Measurements from ENCODE around the gene DDO. TPM values are rescaled to one million over a fixed set of nuclear protein-coding genes. Genes with fewer than 3 reads are reported as not detected.

The DDO gene
- total RNA-seq, 1 donor from 2014 or later, result not detected

GRCh38 chr6:110434961-110435602 is 19.7 kb upstream of the DDO start:
- Mint-ChIP-seq H3K36me3 (ENCODE audit: low read depth) (no peaks in the 10 kb centered on the region), H3K9me3 (no peaks in the 10 kb centered on the region), H3K27me3 (peaks cover 8% of the 10 kb centered on the region)

GRCh38 chr6:110432285-110432900 is 17.0 kb upstream of the DDO start:
- no peak for DNase-seq
- Mint-ChIP-seq H3K4me1 (no peaks in the 10 kb centered on the region), H3K27me3 (no peaks in the 10 kb centered on the region), H3K4me3 (no peak overlapping the region), H3K27ac (no peak overlapping the region), H3K36me3 (ENCODE audit: low read depth) (no peaks in the 10 kb centered on the region), H3K9me3 (no peaks in the 10 kb centered on the region)
- intact Hi-C loops (cut with micrococcal nuclease), result no loop called here

More at GRCh38 chr6:110434961-110435602, 19.7 kb upstream of the DDO start:
- H3K4me1 Mint-ChIP-seq, result no peaks in the 10 kb centered on the region
- no peak overlapping the region for H3K4me3 Mint-ChIP-seq
- intact Hi-C loops (cut with micrococcal nuclease), result no loop called here
- H3K27ac Mint-ChIP-seq, result no peak overlapping the region
- DNase-seq, result no peak

GRCh38 chr6:110430741-110431140 is 15.4 kb upstream of the DDO start:
- intact Hi-C loops (cut with micrococcal nuclease), result no loop called here
- H3K27ac Mint-ChIP-seq, result no peak overlapping the region
- H3K27me3 Mint-ChIP-seq, result peaks cover 2% of the 10 kb centered on the region
- H3K4me1 Mint-ChIP-seq, result no peaks in the 10 kb centered on the region
- no peaks in the 10 kb centered on the region for H3K9me3 Mint-ChIP-seq
- no peak for DNase-seq
- no peak overlapping the region for H3K4me3 Mint-ChIP-seq
- H3K36me3 Mint-ChIP-seq (ENCODE audit: low read depth), result no peaks in the 10 kb centered on the region

DNA sequence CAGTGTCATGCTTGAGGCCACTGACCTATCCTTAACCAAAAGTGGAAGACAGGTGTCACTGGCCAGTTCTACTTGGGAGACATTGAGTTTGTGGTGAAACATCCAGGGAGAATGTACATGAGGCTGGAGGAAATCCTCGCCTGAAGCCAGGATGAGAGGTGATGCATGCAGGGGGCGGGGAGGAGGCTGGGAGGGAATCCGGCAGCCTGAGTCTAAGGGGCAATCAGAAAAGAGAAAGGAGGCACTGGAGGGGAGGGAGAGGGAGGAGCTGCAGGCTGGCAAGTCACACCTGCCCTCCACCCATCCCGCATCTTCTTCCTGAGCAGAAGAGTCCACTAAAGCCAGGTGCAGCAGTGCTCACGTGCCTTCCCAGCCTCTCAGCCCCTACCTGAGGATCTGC is 14.9 kb upstream of the DDO start:
- H3K36me3 Mint-ChIP-seq (ENCODE audit: low read depth), result no peaks in the 10 kb centered on the region
- no peak for DNase-seq
- no peak overlapping the region for H3K27ac Mint-ChIP-seq
- H3K27me3 Mint-ChIP-seq, result peaks cover 2% of the 10 kb centered on the region
- H3K4me3 Mint-ChIP-seq, result no peak overlapping the region
- no peaks in the 10 kb centered on the region for H3K4me1 Mint-ChIP-seq
- intact Hi-C loops (cut with micrococcal nuclease), result no loop called here
- H3K9me3 Mint-ChIP-seq, result no peaks in the 10 kb centered on the region

DNA sequence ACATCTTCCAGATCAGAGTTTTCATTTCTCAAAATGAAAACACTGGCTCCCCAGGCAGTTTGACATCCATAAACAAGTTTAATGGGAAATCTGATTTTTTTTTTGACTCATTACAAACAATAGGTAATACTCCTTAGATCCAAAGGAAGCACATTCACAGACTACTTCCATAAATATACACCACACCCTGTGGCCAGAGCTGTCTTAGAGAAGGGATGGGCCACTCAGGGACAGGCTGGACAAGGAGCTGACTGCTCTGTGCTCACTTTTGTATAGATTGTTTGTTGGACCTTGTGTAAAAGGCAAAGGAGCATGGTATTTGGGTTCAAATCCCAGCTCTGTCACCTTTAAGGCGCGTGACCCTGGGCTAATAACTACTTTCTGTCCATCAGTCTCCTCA is 12.8 kb upstream of the DDO start:
- no peak overlapping the region for H3K4me3 Mint-ChIP-seq

DNA sequence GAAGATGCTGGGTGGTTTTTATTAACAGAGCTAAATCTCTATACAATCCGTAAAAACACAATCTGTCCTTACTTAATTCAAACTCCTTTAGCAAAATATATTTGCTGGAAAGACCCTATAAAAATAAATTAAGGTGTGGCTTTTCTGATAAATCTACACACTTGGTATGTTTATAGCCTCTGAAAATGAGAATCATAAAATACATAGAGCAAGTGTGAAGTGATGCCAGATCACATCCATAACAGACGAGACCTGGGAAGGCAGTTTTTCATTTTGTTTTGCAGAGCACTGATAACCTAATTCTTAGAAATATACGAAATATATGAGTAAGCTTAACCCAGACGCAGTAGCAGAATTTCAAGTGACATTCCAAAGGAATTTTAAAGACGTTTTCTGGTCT is 10.4 kb upstream of the DDO start:
- DNase-seq, result no peak
- intact Hi-C loops (cut with micrococcal nuclease), result no loop called here
- Mint-ChIP-seq H3K4me1 (no peaks in the 10 kb centered on the region), H3K27me3 (peaks cover 15% of the 10 kb centered on the region), H3K36me3 (ENCODE audit: low read depth) (no peaks in the 10 kb centered on the region), H3K4me3 (no peak overlapping the region), H3K27ac (no peak overlapping the region), H3K9me3 (peaks cover 4% of the 10 kb centered on the region)

More for the DNA sequence above, 12.8 kb upstream of the DDO start:
- no peak for DNase-seq
- Mint-ChIP-seq H3K4me1 (no peaks in the 10 kb centered on the region), H3K27ac (no peak overlapping the region), H3K9me3 (no peaks in the 10 kb centered on the region), H3K27me3 (peaks cover 8% of the 10 kb centered on the region), H3K36me3 (ENCODE audit: low read depth) (no peaks in the 10 kb centered on the region)
- intact Hi-C loops (cut with micrococcal nuclease), result no loop called here

GRCh38 chr6:110422444-110422822 is 7.1 kb upstream of the DDO start:
- H3K27me3 Mint-ChIP-seq, result peaks cover 17% of the 10 kb centered on the region
- intact Hi-C loops (cut with micrococcal nuclease), result no loop called here
- H3K27ac Mint-ChIP-seq, result no peak overlapping the region
- no peak for DNase-seq
- H3K4me3 Mint-ChIP-seq, result no peak overlapping the region
- no peaks in the 10 kb centered on the region for H3K36me3 Mint-ChIP-seq (ENCODE audit: low read depth)
- H3K4me1 Mint-ChIP-seq, result no peaks in the 10 kb centered on the region
- H3K9me3 Mint-ChIP-seq, result peaks cover 7% of the 10 kb centered on the region

DNA sequence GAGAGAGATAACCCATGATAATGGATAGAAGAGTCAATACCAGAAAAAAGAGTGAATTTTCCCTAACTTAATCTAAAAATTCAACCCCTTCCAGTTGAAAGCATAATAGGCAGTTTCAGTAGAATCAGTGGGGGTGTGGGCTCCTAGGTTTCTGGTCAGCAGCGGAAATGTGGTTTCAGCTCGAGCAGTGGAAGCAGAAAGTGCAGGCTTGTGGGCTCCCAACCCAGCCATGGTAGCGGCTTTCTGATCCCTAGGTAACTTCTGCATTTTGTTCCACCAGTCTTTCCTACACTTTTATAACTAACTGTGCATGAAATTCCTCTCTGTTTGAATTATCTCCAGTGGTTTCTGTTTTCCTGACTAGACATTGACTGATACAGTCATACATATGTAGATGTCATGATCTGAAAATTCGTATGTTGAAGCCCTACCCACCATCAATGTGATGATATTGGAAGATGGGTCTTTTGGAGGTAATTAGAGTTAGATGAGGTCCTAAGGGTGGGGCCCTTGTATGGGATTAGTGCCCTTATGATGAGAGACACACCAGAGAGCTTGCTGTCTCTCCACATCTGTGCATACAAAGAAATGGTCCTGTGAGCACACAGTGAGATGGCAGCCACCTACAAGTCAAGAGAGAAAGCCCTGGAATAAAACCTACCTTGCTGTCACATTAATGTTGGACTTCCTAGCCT is 6.5 kb upstream of the DDO start:
- Mint-ChIP-seq H3K27me3 (peaks cover 17% of the 10 kb centered on the region), H3K4me3 (no peak overlapping the region), H3K9me3 (peaks cover 7% of the 10 kb centered on the region), H3K4me1 (no peaks in the 10 kb centered on the region), H3K36me3 (ENCODE audit: low read depth) (no peaks in the 10 kb centered on the region), H3K27ac (no peak overlapping the region)
- intact Hi-C loops (cut with micrococcal nuclease), result no loop called here
- no peak for DNase-seq

GRCh38 chr6:110419028-110419739 is 3.8 kb upstream of the DDO start:
- Mint-ChIP-seq H3K9me3 (peaks cover 7% of the 10 kb centered on the region), H3K27me3 (peaks cover 12% of the 10 kb centered on the region), H3K4me1 (peaks cover 6% of the 10 kb centered on the region), H3K27ac (no peak overlapping the region), H3K36me3 (ENCODE audit: low read depth) (no peaks in the 10 kb centered on the region), H3K4me3 (no peak overlapping the region)
- intact Hi-C loops (cut with micrococcal nuclease), result no loop called here
- DNase-seq, result no peak

DNA sequence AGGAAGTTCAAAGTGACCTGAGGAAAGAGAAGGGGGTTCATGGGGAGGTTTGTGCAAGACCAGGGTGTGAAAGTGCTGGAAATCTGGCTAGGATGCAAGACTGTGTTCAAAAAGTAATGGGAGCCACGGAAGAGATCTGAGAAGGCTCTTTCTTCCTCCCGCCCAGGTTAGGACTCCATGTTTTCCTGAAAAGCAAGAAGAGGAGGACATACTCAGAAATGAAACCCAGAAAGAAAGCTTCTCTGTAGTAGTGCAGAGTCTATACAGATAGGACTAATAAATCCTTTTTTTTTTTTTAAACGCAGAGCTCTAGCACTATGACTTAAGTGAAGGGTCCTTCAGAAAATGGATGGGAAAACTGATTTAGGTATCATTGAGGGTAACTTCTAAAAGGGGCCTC is 3.2 kb upstream of the DDO start:
- no peak overlapping the region for H3K4me3 Mint-ChIP-seq

GRCh38 chr6:110414669-110415068 is 706 bp downstream of the DDO start:
- H3K4me3 Mint-ChIP-seq, result no peak overlapping the region
- no peaks in the 10 kb centered on the region for H3K9me3 Mint-ChIP-seq
- no peak for DNase-seq
- H3K36me3 Mint-ChIP-seq (ENCODE audit: low read depth), result no peaks in the 10 kb centered on the region
- H3K4me1 Mint-ChIP-seq, result peaks cover 6% of the 10 kb centered on the region
- intact Hi-C loops (cut with micrococcal nuclease), result no loop called here
- peaks cover 2% of the 10 kb centered on the region for H3K27me3 Mint-ChIP-seq
- no peak overlapping the region for H3K27ac Mint-ChIP-seq

More for the DNA sequence above, 3.2 kb upstream of the DDO start:
- peaks cover 6% of the 10 kb centered on the region for H3K4me1 Mint-ChIP-seq
- DNase-seq, result no peak
- peaks cover 9% of the 10 kb centered on the region for H3K27me3 Mint-ChIP-seq
- peaks cover 7% of the 10 kb centered on the region for H3K9me3 Mint-ChIP-seq
- intact Hi-C loops (cut with micrococcal nuclease), result no loop called here
- H3K36me3 Mint-ChIP-seq (ENCODE audit: low read depth), result no peaks in the 10 kb centered on the region
- H3K27ac Mint-ChIP-seq, result no peak overlapping the region

DNA sequence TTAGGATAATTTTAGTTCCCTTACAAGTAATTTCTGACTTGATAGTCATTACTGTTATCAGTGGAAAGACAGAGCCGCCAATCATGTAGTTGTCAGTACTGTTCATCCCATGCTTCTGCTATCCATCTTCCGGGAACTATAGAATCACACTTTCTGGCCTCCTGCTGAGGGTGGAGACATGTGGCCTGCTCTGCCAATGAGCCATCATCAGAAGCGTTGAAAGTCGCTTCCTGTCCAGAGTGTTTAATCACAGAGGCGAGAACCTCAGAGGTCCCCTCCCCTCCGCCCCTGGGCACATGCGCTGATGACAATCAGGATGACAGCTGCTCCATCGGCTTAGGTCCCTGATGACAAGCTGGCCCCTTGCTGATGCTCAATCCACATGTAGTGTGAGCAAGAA is 3.0 kb downstream of the DDO start:
- peaks cover 6% of the 10 kb centered on the region for H3K4me1 Mint-ChIP-seq
- H3K9me3 Mint-ChIP-seq, result no peaks in the 10 kb centered on the region
- no peak overlapping the region for H3K27ac Mint-ChIP-seq
- H3K4me3 Mint-ChIP-seq, result no peak overlapping the region
- H3K36me3 Mint-ChIP-seq (ENCODE audit: low read depth), result no peaks in the 10 kb centered on the region
- no peak for DNase-seq
- intact Hi-C loops (cut with micrococcal nuclease), result no loop called here
- no peaks in the 10 kb centered on the region for H3K27me3 Mint-ChIP-seq

DNA sequence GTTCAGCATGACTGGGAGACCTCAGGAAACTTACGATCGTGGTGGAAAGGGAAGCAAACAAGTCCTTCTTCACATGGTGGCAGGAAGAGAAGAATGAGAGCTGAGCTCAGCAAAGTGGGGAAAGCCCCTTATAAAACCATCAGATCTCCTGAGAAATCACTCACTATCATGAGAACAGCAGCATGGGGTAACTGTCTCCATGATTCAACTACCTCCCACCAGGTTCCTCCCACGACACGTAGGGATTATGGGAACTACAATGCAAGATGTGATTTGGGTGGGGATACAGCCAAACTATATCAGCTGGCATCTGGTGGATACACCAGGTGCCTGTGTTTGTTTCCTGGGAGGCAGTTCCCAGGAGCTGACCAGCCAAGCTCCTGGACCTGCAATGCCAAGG is 4.9 kb downstream of the DDO start:
- intact Hi-C loops (cut with micrococcal nuclease), result no loop called here
- no peak overlapping the region for H3K27ac Mint-ChIP-seq
- no peaks in the 10 kb centered on the region for H3K9me3 Mint-ChIP-seq
- no peak for DNase-seq
- no peaks in the 10 kb centered on the region for H3K27me3 Mint-ChIP-seq
- no peaks in the 10 kb centered on the region for H3K36me3 Mint-ChIP-seq (ENCODE audit: low read depth)
- H3K4me1 Mint-ChIP-seq, result peaks cover 3% of the 10 kb centered on the region
- H3K4me3 Mint-ChIP-seq, result no peak overlapping the region

DNA sequence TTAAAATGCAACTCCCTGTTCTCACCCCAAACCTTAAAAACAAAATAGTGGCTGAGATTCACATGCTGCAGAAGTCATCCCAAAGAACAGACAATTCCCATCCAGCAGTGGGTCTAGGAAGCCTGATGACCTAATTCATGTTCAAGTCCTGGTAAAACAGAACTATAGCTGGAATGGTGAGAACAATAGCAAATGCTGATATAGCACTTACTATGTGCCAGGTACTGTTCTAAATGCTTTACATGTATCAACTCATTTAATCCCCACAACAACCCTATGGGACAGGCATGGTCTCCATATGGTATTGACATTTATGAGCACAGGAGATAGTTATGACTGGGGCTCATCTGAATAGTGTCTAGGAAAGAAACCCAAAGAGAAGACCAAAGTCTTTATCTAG is 5.6 kb downstream of the DDO start:
- Mint-ChIP-seq H3K27me3 (no peaks in the 10 kb centered on the region), H3K9me3 (no peaks in the 10 kb centered on the region), H3K36me3 (ENCODE audit: low read depth) (no peaks in the 10 kb centered on the region), H3K27ac (no peak overlapping the region), H3K4me1 (no peaks in the 10 kb centered on the region), H3K4me3 (no peak overlapping the region)
- DNase-seq, result no peak
- intact Hi-C loops (cut with micrococcal nuclease), result no loop called here
